Nucleus accumbens (tissue), 56 donors: Measurements from ENCODE around the gene RADIL.
"Not testable (repeated sequence)": the region's sequence is repeated elsewhere in the genome, so short reads cannot be mapped to it uniquely, and the experiment has no call there.

Experiments used
- DNase-seq, 56 donors: peaks; one replicate each; lab custom pipeline; 2025; lab: John Stamatoyannopoulos, UW

Gene RADIL

DNA sequence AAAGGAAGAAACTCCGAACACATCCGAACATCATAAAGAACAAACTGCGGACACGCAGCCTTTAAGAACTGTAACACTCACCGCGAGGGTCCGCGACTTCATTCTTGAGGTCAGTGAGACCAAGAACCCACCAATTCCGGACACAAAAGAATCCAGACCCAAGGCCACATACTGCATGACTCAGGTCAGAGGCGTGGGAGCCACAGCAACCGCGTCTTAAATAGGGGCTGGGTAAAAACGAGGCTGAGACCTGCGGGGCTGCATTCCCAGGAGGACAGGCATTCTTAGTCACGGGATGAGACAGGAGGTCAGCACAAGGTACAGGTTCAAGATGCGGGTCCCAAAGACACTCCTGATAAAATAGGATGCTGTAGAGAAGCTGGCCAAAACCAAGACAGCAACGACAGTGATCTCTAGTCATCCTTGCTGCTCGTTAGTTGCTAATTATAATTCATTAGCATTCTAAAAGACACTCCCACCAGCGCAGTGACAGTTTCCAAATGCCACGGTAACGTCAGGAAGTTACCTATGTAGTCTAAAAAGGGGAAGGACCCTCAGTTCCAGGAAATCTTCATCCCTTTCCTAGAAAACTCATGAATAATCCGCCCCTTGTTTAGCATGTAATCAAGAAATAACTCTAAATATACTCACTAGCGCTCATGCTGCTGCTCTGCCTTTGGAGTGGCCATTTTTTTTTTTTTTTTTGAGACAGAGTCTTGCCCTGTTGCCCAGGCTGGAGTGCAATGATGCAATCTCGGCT, 88.7 kb downstream of the RADIL start:
- DNase-seq = no peak

DNA sequence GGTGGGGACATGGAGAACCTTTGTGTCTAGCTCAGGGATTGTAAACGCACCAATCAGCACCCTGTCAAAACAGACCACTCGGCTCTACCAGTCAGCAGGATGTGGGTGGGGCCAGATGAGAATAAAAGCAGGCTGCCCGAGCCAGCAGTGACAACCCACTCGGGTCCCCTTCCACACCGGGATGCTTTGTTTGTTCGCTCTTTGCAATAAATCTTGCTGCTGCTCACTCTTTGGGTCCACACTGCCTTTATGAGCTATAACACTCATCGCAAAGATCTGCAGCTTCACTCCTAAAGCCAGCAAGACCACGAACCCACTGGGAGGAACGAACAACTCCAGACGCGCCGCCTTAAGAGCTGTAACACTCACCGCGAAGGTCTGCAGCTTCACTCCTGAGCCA, 89.3 kb downstream of the RADIL start:
- not testable (repeated sequence) for DNase-seq

DNA sequence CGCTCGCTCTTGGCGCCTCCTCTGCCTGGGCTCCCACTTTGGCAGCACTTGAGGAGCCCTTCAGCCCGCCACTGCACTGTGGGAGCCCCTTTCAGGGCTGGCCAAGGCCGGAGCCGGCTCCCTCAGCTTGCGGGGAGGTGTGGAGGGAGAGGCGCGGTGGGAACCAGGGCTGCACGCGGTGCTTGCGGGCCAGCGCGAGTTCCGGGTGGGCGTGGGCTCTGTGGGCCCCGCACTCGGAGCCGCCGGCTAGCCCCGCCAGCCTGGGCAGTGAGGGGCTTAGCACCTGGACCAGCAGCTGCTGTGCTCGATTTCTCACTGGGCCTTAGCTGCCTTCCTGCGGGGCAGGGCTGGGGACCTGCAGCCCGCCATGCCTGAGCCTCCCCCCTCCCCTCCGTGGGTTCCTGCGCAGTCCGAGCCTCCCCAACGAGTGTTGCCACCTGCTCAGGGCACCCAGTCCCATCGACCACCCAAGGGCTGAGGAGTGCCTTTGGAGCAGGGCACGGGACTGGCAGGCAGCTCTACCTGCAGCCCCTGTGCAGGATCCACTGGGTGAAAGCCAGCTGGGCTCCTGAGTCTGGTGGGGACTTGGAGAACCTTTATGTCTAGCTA, 90.0 kb downstream of the RADIL start:
- DNase-seq = peak in 1 of 56 donors; percentile 17

DNA sequence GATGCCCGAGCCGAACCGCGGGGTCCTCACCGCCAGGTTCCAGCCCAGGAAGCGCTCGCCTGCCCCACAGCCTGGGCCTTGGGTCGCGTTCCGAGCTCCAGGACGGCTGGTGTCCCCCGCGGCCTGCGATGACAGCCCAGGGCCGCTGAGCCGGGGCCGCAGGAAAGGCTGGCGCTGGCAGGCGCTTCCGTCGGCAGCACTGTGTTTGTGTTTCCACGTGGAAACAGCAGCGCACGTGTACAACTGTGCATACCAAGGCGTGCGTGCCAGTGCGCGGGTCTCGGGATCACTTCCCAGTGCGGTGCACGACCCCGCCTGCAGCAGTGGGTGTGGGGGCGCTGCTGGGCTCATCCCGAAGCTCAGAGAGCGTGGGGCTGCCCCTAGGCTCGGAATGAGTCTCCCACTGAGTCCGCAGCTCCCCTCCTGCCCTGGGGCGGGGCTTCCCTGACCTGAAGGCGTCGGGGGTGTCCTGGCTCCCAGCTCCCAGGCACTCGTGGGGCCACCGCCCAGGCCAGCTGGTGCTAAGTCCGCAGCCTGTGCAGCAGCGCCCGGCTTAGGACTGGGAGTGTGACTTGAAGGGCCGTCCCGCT, 90.9 kb downstream of the RADIL start:
- peak in 18 of 56 donors; percentile 21 to 63 (median 42) for DNase-seq

DNA sequence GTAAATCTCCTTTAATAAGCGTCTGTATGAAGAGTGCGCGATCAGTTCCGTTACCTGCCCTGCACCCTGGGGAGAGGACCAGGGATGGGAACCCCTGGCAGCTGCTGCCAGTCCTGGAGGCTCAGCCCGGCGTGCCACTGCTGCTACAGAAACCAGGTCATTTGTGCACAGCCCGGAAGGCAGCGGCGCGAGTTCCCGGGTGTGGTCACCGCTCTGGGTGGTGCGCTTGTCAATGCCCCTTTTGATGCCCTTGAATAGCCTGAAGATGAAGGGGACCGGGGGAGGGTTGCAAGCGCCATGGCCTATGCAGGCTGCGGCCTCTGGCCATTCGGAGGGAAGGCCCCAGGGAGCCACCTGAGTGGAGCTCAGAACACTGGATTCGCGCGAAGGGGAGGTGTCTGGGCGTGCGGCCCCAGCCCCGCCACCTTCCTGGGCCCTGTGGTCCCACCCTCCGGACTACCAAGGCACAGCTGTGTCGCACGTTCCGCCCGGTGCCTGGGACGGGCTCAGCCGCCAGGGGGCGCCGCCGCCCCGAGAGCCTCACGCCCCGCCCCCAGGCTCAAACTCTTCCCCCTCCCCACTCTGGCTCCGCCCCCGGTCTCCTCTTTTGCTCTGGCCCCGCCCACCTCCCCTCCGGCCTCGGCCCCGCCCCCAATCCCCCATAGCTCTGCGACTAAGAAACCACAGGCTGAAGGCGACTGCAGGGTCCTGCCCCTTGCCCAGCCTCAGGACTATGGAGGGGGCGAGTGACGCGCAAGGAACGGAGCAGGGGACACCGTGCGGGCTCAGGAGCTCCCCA, 91.6 kb downstream of the RADIL start:
- peak in 55 of 56 donors; percentile 14 to 95 (median 77) for DNase-seq

DNA sequence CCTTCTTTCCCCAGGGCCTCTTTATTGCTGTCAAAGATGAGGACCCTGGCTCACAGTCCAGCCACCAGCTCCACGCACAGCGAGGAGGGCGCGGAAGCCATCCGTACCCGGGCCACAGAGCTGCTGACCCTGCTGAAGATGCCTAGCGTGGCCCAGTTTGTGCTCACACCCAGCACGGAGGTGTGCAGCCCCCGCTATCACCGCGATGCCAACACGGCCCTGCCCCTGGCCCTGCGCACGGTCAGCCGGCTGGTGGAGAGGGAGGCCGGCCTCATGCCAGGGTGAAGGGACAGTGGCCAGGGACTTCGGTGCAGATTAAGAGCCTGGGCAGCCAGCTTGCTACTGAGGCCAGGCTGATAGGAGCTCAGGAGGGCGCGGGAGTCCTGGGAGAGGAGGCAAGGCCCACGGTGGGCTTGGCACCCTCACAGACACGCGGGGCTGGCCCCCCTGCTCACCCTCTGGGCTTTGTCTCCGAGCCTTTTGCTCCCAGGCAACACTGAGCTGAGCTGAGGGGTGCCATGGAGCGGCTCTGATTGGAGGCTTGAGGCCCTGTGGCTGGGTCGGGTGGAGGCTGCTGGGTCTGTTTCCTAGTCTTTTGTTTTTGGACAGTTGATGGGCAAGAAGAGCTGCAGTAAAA, 92.3 kb downstream of the RADIL start:
- DNase-seq = no peak

DNA sequence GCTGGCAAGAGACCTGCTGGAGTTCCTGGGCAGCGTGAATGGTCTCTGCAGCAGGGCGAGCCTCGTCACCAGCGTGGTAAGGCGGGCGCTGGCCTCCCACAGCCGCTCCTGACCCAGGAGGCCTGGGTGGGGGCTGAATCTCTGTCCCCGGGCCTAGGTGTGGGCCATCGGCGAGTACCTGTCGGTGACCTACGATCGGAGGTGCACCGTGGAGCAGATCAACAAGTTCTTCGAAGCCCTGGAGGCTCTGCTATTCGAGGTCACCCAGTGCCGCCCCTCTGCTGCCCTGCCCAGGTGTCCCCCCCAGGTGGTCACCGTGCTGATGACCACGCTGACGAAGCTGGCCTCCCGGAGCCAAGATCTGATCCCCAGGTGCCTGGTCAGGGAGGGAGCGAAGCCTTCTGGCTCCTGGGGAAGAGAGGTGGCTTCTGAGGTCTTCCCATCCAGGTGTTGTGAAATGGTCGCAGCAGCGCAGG, 93.0 kb downstream of the RADIL start:
- DNase-seq = no peak

DNA sequence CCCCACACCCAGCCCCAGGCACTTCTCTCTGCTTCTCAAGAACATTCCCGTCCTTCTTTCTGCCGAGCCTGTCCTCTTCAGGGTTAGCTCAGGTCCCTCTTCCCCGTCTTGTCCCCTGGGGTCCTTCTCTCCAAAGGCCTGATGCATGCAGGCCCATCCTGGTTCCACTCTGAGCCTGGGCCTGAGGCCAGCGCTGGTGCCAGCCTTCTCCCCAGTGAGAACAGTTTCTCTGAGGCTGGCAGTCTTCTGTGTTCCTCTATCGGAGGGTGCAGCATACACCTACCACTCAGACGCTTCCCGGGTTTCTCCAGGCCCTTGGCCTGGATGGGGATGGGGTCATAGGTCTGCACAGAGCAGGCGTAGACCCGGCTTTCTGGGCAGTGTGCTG, 93.4 kb downstream of the RADIL start:
- no peak for DNase-seq

DNA sequence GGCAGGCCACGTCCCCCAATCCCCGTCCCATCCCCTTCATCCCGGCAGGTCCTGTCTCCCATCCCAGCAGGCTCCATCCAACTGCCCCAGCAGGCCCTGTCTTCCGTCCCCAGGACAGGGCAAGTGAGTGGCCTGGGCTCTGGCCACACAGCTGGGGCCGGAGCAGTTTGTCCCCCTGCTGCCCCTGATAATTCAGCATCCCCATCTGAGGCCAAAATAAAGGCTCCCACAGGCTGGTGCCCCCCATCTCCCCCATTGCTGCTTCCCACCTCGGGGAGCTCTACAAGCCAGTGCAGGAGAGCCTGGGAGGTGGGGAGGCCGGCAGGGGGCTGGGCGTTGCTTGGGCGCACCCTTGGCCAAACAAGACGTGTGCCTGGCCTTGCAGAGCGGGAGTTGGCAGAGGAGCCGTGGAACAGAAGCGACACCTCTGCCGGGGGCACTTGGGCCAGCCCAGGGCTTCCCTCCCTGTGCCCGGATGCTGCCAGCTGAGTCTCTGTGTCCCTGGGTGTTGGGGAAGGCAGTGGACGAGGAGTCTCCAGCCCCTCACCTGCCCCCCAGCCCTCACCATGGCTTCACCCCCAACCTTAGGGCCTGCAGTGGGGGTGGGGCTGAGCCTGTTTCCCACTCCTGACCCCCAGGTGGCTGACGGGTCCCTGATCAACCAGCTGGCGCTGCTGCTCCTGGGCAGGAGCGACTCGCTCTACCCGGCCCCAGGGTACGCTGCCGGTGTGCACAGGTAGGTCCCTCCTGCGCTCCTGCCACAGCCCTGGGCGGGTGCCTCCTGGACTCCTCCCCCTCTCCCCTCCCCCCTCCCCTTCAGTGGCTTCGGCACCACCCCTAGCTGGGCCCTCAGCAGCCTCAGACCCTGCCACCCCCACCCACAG, 94.1 kb downstream of the RADIL start:
- DNase-seq = peak in 1 of 56 donors; percentile 17

DNA sequence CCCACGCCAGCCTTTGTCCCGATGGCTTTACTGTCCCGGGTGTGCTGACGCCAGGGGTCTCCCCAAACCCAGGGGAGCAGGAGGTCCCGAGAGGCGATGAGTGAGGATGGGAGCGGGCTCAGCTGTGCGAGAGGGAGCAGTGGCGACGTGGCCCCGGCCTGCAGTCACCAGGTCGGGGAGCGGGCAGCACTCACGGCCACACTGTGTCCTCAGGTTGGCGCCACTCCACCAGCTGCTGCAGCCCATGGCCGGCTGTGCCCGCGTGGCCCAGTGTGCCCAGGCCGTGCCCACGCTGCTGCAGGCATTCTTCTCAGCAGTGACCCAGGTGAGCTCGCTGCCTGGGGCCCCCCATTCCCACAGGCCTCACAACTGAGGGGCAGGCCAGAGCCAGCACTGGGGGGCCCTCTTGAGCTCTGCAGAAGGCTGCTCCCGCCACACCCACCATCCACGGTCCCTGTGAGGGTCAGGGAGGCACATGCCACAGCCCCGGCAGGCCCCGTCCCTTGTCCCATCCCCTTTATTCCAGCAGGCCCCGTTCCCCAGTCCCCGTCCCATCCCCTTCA, 94.8 kb downstream of the RADIL start:
- no peak for DNase-seq

DNA sequence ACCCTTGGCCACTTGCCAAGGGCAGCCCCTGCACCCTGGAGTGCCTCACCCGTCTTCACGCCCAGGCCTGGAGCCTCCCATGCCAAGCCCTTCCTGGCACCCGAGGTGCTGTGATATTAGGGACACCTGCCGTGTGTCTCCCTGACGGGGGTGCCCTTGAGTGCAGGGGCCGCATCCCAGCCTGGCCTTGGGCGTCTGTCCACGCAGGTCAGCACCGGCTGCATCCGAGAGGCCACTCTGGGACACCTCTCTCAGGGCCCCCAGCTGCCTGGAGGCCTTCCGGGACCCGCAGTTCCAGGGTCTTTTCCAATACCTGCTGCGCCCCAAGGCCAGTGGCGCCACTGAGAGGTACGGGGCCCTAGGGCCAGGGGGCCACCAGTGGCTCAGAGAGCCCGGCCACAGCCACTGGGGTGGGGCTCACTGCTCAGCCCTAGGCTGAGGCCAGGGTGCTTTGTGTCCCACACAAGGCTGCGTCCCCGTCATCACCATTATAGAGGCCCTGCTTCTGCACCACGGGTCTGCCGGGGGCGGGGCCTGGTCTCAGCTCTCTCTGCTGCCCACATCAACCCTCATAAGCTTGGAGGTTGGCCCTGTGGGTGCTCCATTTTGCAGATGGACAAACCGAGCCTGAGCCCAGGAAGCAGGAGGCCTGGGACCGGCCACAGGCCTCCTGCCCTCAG, 95.4 kb downstream of the RADIL start:
- DNase-seq = no peak

DNA sequence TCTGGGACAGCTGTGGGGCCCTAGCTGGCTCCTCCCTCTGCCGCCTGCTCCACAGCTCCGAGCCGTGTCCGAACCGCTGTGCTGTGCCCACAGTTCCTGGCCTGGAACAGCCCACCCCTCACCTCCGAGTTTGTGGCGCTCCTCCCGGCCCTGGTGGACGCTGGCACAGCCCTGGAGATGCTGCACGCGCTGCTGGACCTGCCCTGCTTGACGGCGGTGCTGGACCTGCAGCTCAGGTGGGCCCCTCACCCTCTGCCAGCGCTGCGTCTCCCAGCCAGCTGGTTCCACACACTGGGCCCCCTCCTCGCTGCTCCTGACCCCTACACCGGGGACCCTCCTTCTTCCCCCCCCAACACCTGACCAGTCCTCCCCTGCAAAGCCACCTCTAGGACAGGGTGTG, 96.0 kb downstream of the RADIL start:
- no peak for DNase-seq

DNA sequence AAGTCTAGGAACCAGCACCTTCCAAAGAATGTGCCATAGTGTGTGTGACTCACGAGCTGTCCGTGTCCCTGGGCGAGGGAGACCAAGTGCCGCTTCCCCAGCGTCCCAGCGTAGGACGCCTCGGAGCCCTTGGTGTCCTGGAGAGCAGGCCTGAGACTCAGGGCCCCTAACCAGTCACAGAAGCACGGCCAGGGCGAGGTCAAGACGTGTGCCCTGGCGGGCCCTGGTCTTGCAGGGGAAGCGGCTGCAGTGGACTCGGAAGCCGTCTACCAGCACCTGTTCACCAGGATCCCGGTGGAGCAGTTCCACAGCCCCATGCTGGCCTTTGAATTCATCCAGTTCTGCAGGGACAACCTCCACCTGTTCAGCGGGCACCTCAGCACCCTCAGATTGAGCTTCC, 97.5 kb downstream of the RADIL start:
- no peak for DNase-seq

DNA sequence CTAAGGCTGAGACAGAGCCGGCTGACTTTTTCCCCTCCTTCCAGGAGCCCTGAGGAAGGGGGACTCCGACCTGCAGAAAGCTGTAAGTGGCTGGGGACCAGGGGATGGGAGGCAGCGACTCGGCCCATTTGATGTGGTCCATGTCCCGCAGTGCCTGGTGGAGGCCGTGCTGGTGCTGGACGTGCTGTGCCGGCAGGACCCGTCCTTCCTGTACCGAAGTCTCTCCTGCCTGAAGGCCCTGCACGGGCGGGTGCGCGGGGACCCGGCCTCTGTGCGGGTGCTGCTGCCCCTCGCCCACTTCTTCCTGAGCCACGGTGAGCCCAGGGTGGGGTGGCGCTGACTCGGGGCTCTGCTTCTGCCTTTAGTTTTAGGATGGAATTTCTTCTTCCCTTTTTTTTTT, 98.1 kb downstream of the RADIL start:
- DNase-seq = no peak

DNA sequence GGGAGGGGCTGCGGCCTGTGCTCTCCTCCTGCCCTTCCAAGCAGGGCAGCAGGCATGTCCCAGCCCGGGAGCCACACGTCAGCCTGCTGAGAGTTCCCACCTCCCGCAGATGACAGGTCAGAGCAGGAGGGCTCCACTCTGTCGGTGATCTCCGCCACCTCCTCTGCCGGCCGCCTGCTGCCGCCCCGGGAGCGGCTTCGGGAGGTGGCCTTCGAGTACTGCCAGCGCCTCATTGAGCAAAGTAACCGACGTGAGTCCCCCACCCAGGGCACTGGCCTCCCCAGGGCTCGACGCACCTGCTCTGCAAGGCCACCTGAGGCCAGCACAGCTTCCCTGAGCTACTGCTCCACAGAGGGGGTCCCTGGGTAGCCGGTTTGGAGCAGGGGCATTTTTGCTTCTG, 98.7 kb downstream of the RADIL start:
- no peak for DNase-seq

DNA sequence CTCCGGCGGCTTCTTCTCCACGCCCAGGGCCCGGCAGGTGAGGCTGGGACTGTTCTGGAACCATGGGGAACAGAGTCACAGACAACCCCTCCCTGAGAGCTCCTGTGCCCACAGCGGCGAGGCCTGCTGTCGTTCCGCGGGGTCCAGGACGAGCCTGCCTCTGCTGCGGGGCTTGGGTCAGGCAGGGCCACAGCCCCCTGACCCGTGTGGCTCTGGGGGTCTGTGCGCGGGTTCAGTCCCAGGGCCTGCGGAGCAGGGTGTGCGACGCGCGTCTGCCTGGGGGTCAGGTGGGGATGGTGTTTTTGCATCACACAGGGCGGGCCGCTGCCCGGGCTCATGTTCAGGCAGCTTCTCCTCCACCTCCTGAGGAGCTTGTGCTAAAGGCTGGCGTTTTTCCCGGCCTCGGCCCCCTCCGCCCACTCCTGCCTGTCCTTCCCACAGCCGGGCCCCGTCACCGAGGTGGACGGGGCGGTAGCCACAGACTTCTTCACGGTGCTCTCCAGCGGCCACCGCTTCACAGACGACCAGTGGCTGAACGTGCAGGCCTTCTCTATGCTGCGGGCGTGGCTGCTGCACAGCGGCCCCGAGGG, 99.7 kb downstream of the RADIL start:
- DNase-seq = no peak

DNA sequence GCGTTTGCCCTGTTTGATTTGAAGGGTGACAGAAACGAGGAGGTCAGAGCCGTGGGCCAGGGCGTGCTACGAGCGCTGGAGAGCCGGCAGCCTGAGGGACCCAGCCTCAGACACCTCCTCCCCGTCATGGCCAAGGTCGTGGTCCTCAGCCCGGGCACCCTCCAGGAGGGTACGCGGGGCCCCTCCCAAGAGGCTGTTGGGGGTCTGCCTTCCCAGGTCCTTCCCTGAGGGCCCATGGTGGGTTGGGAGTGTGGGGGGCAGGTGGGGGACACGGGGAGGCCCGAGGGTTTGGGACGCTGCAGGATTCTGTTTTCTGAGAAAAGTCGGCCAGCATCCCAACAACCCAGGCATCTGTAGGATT, 100.2 kb downstream of the RADIL start:
- no peak for DNase-seq
